Endothelial cell of umbilical vein (primary cell): Measurements from ENCODE around the gene SDC4. TPM values are rescaled to one million over a fixed set of nuclear protein-coding genes. Genes with fewer than 3 reads are reported as not detected.

Experiments
- BruUV-seq: library from RNA; stranded (reverse); fragments of 400-500 nt; replicated peaks from 2 replicates; lab custom pipeline; 2021; lab: Mats Ljungman, UMichigan
- CTCF ChIA-PET: fragments of 300-600, 350-600 bp; sonication (Branson Sonifier 250); formaldehyde crosslinking; loops from one replicate; lab custom pipeline; 2021; ENCODE audit warnings: antibody characterized with exemption, inconsistent platforms; lab: Charles Lee
- POLR2A ChIA-PET: fragments of 300-600, 350-600 bp; sonication (Branson Sonifier 250); formaldehyde crosslinking; loops from one replicate; lab custom pipeline; 2021; ENCODE audit warnings: antibody characterized with exemption, inconsistent platforms; lab: Charles Lee
- DNase-seq: peaks from one replicate; pipeline ENCODE4 v3.0.0-alpha.2; 2011; ENCODE audit warnings: low read depth, low spot score
- FAIRE-seq: peaks from 2 replicates; lab custom pipeline; 2011; peaks lifted over from hg19 to GRCh38; lab: Jason Lieb, UNC
- H2AFZ ChIP-seq: 2 replicates; pipeline ENCODE4 v1.6.0; 2012; ENCODE audit warnings: low read depth, low read length, control low read depth, inconsistent platforms
- H3K27ac ChIP-seq: 2 replicates; pipeline ENCODE4 v1.5.1; 2011; ENCODE audit warnings: low read depth, mild to moderate bottlenecking, control low read depth, low read length, moderate library complexity; ENCODE audit not compliant: insufficient read depth
- H3K27me3 ChIP-seq, 2 experiments: 2 replicates each; pipeline versions ENCODE4 v1.6.0 to v1.6.1; 2011; ENCODE audit warnings: low read length in 2 of 2, mixed read lengths in 1 of 2; ENCODE audit not compliant: control insufficient read depth in 2 of 2, insufficient read depth in 2 of 2
- H3K36me3 ChIP-seq, 2 experiments: 2 replicates in 1 of 2; 3 replicates in 1 of 2; pipeline ENCODE4 v1.5.1; 2011; ENCODE audit warnings: low read length in 2 of 2, mild to moderate bottlenecking in 1 of 2, moderate library complexity in 1 of 2; ENCODE audit not compliant: control insufficient read depth in 2 of 2, insufficient read depth in 2 of 2; ENCODE audit errors: extremely low read depth in 1 of 2
- H3K4me1 ChIP-seq: 3 replicates; pipeline ENCODE4 v1.5.1; 2011; ENCODE audit warnings: mild to moderate bottlenecking, low read length; ENCODE audit not compliant: control insufficient read depth, insufficient read depth; ENCODE audit errors: extremely low read depth
- H3K4me2 ChIP-seq: 2 replicates; pipeline ENCODE4 v1.6.1; 2011; ENCODE audit warnings: low read length, control low read depth, mixed read lengths; ENCODE audit not compliant: insufficient read depth
- H3K4me3 ChIP-seq, 3 experiments: fragments of 200-600 bp in 1 of 3; sonication (generic), shearing (Covaris generic) in 1 of 3; replicated peaks in 1 of 3; 2 replicates each; pipeline ENCODE4 v1.5.1; 2011 to 2016; ENCODE audit warnings: control low read depth in 3 of 3, low read length in 3 of 3, mild to moderate bottlenecking in 2 of 3, inconsistent platforms in 1 of 3, low read depth in 1 of 3, moderate library complexity in 1 of 3; ENCODE audit not compliant: insufficient read depth in 1 of 3
- H3K79me2 ChIP-seq: 2 replicates; pipeline ENCODE4 v1.6.0; 2012; ENCODE audit warnings: low read length, inconsistent platforms; ENCODE audit not compliant: control insufficient read depth, insufficient read depth
- H3K9ac ChIP-seq: replicated peaks from 2 replicates; pipeline ENCODE3; 2011; ENCODE audit warnings: low read length, control low read depth; ENCODE audit not compliant: insufficient read depth; ENCODE audit errors: extremely low read depth
- H3K9me1 ChIP-seq: replicated peaks from 3 replicates; pipeline ENCODE4 v1.6.0; 2011; ENCODE audit warnings: mild to moderate bottlenecking, low read length; ENCODE audit not compliant: control insufficient read depth, insufficient read depth; ENCODE audit errors: extremely low read depth
- H3K9me3 ChIP-seq: replicated peaks from 2 replicates; pipeline ENCODE4 v1.5.1; 2012; ENCODE audit warnings: low read length, inconsistent platforms; ENCODE audit not compliant: control insufficient read depth, insufficient read depth
- H4K20me1 ChIP-seq: replicated peaks from 2 replicates; pipeline ENCODE3; 2011; ENCODE audit warnings: mild to moderate bottlenecking, low read length; ENCODE audit not compliant: control insufficient read depth, insufficient read depth; ENCODE audit errors: extremely low read depth
- CTCF ChIP-seq, 2 donors: IDR thresholded peaks; 1 replicate in 1 of 2; 2 replicates in 1 of 2; pipeline ENCODE4 v1.5.1; 2011; ENCODE audit warnings: low read length in 2 of 2, mild to moderate bottlenecking in 2 of 2, moderate library complexity in 2 of 2, control low read depth in 1 of 2, inconsistent platforms in 1 of 2, low read depth in 1 of 2; ENCODE audit not compliant: insufficient read depth in 1 of 2; ENCODE audit errors: extremely low read depth in 1 of 2
- EZH2 ChIP-seq: IDR thresholded peaks from 2 replicates; pipeline ENCODE4 v1.6.1; 2012; ENCODE audit warnings: borderline replicate concordance, low read depth, mild to moderate bottlenecking, moderate library complexity, low read length, inconsistent platforms; ENCODE audit not compliant: severe bottlenecking
- FOS ChIP-seq: IDR thresholded peaks from 2 replicates; pipeline ENCODE4 v1.6.1; 2011; ENCODE audit warnings: mild to moderate bottlenecking, low read length, moderate library complexity, borderline replicate concordance; ENCODE audit not compliant: insufficient read depth
- GATA2 ChIP-seq: IDR thresholded peaks from 2 replicates; pipeline ENCODE4 v1.7.0; 2011; ENCODE audit warnings: low read depth, mild to moderate bottlenecking, moderate library complexity, mixed read lengths, low read length; ENCODE audit not compliant: insufficient read length, insufficient read depth
- JUN ChIP-seq: IDR thresholded peaks from 2 replicates; pipeline ENCODE4 v1.6.1; 2011; ENCODE audit warnings: borderline replicate concordance, low read depth; ENCODE audit not compliant: insufficient read length, insufficient read depth
- MYC ChIP-seq: IDR thresholded peaks from one replicate; pipeline ENCODE4 v1.6.1; 2011; ENCODE audit warnings: mild to moderate bottlenecking, low read depth, low read length
- POLR2A ChIP-seq: IDR thresholded peaks from 2 replicates; pipeline ENCODE4 v1.6.1; 2012; ENCODE audit warnings: low read depth, mild to moderate bottlenecking, control low read depth, low read length
- POLR2AphosphoS5 ChIP-seq: IDR thresholded peaks from 2 replicates; pipeline ENCODE4 v1.6.1; 2012; ENCODE audit warnings: low read depth, mild to moderate bottlenecking, control low read depth, low read length, moderate library complexity; ENCODE audit not compliant: insufficient read depth
- dilution Hi-C: fragments of 300-500 bp; cut with MboI; formaldehyde crosslinking; loops from one replicate; pipeline ENCODE4 v1.15.0; 2019; ENCODE audit warnings: low sequenced_read_pairs; ENCODE audit not compliant: extremely low pct_ligation_motif_present
- intact Hi-C: fragments of 100-400 bp; cut with micrococcal nuclease; formaldehyde crosslinking; loops from one replicate; pipeline ENCODE4 v1.10.0; 2022
- polyA plus RNA-seq, 4 experiments: library from polyadenylated mRNA; depleted of rRNA in 3 of 4; stranded (reverse) in 3 of 4; unstranded in 1 of 4; fragments of >200 nt; gene quantifications; 2 replicates each; pipeline versions ENCODE4 v1.2.1 to v1.2.3, GENCODE V29; 2011 to 2012; ENCODE audit warnings: missing spikeins in 1 of 4
- total RNA-seq: library from RNA; stranded (reverse); gene quantifications from 2 replicates; pipeline ENCODE4 v1.2.3, GENCODE V29; 2021
- TF ChIP-seq, protein P1 (sequence below): IDR thresholded peaks from 2 replicates; pipeline ENCODE4 v1.6.1; 2011; ENCODE audit not compliant: insufficient read depth, insufficient read length

The SDC4 gene
- total and polyA plus RNA-seq, 2 donors (not counting 3 experiments of a cell fraction or from before 2014, with no cell fraction given): 26.3 to 32.0 TPM

- TF ChIP-seq CTCF (IDR thresholded peaks at IDR 0.05; ENCODE audit: extremely low read depth in 1 of 2, insufficient read depth in 1 of 2, low read depth in 1 of 2, low read length in 2 of 2) (no peak), POLR2AphosphoS5 (no peak), GATA2 (no peak), POLR2A (no peak), MYC (no peak), JUN (no peak), EZH2 (no peak), FOS (no peak)
- TF ChIP-seq, protein P1, sequence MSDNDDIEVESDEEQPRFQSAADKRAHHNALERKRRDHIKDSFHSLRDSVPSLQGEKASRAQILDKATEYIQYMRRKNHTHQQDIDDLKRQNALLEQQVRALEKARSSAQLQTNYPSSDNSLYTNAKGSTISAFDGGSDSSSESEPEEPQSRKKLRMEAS: no peak
- no peak for DNase-seq
- POLR2A ChIA-PET: no interaction called here
- H4K20me1 ChIP-seq: no peaks in the 10 kb centered on the region
- H3K9me3 ChIP-seq: no peaks in the 10 kb centered on the region
- no peak overlapping the region for H3K4me2 ChIP-seq
- intact Hi-C loops (no loop called here), dilution Hi-C loops (no loop called here)
- BruUV-seq: no TSS peak
- CTCF ChIA-PET: interaction anchor here (7.1 kb wide), 1 partner anchor 12 kb away, joined by 42 read pairs; no protein-coding TSS in a partner anchor
- no peak overlapping the region for H2AFZ ChIP-seq
- no peaks in the 10 kb centered on the region for H3K9me1 ChIP-seq
- no peaks in the 10 kb centered on the region for H3K36me3 ChIP-seq
- no peaks in the 10 kb centered on the region for H3K79me2 ChIP-seq
- H3K9ac ChIP-seq: no peak overlapping the region
- H3K27ac ChIP-seq: no peak overlapping the region
- peaks cover 2 to 3% of the 10 kb centered on the region in 2 experiments for H3K27me3 ChIP-seq
- H3K4me3 ChIP-seq: no peak overlapping the region
- H3K4me1 ChIP-seq: no peaks in the 10 kb centered on the region
- FAIRE-seq: no peak
Measured at GRCh38 chr20:45279992-45280391, 68.2 kb downstream of the SDC4 start.
